H1 (cell line): Measurements from ENCODE around the gene TMPRSS9. TPM values are rescaled to one million over a fixed set of nuclear protein-coding genes. Genes with fewer than 3 reads are reported as not detected.

Experiments used
- CTCF ChIA-PET: fragments of 300-600 bp; sonication (Branson Sonifier 250); formaldehyde crosslinking; loops from one replicate; lab custom pipeline; 2021; ENCODE audit not compliant: partially characterized antibody; lab: Charles Lee
- POLR2A ChIA-PET: fragments of 300-600 bp; sonication (Branson Sonifier 250); formaldehyde crosslinking; loops from one replicate; lab custom pipeline; 2021; ENCODE audit warnings: inconsistent platforms; ENCODE audit not compliant: partially characterized antibody; lab: Charles Lee
- DNase-seq, 2 experiments: peaks; one replicate each; pipeline versions ENCODE4 v3.0.0 to v3.0.0-alpha.2; 2010 to 2022; ENCODE audit warnings: low spot score in 2 of 2, low read depth in 1 of 2, mixed read lengths in 1 of 2
- FAIRE-seq: peaks from 2 replicates; lab custom pipeline; 2011; peaks lifted over from hg19 to GRCh38; lab: Jason Lieb, UNC
- H2AFZ ChIP-seq: 2 replicates; pipeline ENCODE4 v1.8.1; 2012; ENCODE audit warnings: low read length, inconsistent platforms
- H2AK5ac ChIP-seq: 2 replicates; pipeline ENCODE4 v1.6.1; 2013; ENCODE audit warnings: low read depth, low read length
- H2BK120ac ChIP-seq: replicated peaks from 2 replicates; pipeline ENCODE3; 2013; ENCODE audit warnings: low read depth, low read length, inconsistent platforms
- H2BK12ac ChIP-seq: 2 replicates; pipeline ENCODE4 v1.6.1; 2013; ENCODE audit warnings: low read depth, low read length
- H2BK15ac ChIP-seq: 2 replicates; pipeline ENCODE4 v1.6.1; 2013; ENCODE audit warnings: low read length
- H2BK20ac ChIP-seq: 2 replicates; pipeline ENCODE4 v1.6.1; 2013; ENCODE audit warnings: low read length
- H2BK5ac ChIP-seq: 2 replicates; pipeline ENCODE4 v1.6.1; 2013; ENCODE audit warnings: low read depth, low read length
- H3K14ac ChIP-seq: 2 replicates; pipeline ENCODE4 v1.6.1; 2013; ENCODE audit warnings: inconsistent platforms; ENCODE audit not compliant: insufficient read length
- H3K18ac ChIP-seq: 2 replicates; pipeline ENCODE4 v1.6.1; 2013; ENCODE audit warnings: low read length; ENCODE audit errors: extremely low read depth
- H3K23ac ChIP-seq: 2 replicates; pipeline ENCODE4 v1.6.1; 2013; ENCODE audit warnings: inconsistent platforms; ENCODE audit not compliant: insufficient read length
- H3K23me2 ChIP-seq: 2 replicates; pipeline ENCODE4 v1.6.1; 2013; ENCODE audit warnings: low read depth, low read length
- H3K27ac ChIP-seq: 2 replicates; pipeline ENCODE4 v1.6.1; 2011; ENCODE audit warnings: low read depth, low read length, inconsistent platforms
- H3K27me3 ChIP-seq, 4 experiments: replicated peaks in 1 of 4; 1 replicate in 1 of 4; 2 replicates in 3 of 4; pipeline versions ENCODE4 v1.6.1 to v1.8.1; 2011 to 2013; ENCODE audit warnings: low read length in 3 of 4, mild to moderate bottlenecking in 3 of 4, inconsistent platforms in 2 of 4, mixed read lengths in 2 of 4, moderate library complexity in 1 of 4; ENCODE audit not compliant: control insufficient read depth in 3 of 4, insufficient read depth in 3 of 4; ENCODE audit errors: extremely low read depth in 1 of 4
- H3K36me3 ChIP-seq, 4 experiments: 2 replicates each; pipeline versions ENCODE4 v1.6.1 to v1.8.1; 2011 to 2013; ENCODE audit warnings: mild to moderate bottlenecking in 4 of 4, low read length in 3 of 4, moderate library complexity in 2 of 4, control low read depth in 1 of 4, inconsistent platforms in 1 of 4; ENCODE audit not compliant: insufficient read depth in 4 of 4, control insufficient read depth in 2 of 4
- H3K4ac ChIP-seq: replicated peaks from 2 replicates; pipeline ENCODE3; 2013; ENCODE audit warnings: low read length, low read depth, mixed read lengths, inconsistent platforms; ENCODE audit not compliant: insufficient read length
- H3K4me1 ChIP-seq, 4 experiments: replicated peaks in 1 of 4; 1 replicate in 1 of 4; 2 replicates in 3 of 4; pipeline versions ENCODE4 v1.6.1 to v1.8.1; 2011 to 2013; ENCODE audit warnings: low read length in 3 of 4, inconsistent platforms in 2 of 4, mixed read lengths in 1 of 4; ENCODE audit not compliant: insufficient read depth in 4 of 4, control insufficient read depth in 3 of 4
- H3K4me2 ChIP-seq, 2 experiments: 2 replicates each; pipeline versions ENCODE4 v1.6.1 to v1.8.1; 2011 to 2013; ENCODE audit warnings: low read depth in 2 of 2, low read length in 2 of 2, control low read depth in 1 of 2, inconsistent platforms in 1 of 2, mild to moderate bottlenecking in 1 of 2; ENCODE audit not compliant: insufficient read depth in 1 of 2
- H3K4me3 ChIP-seq, 4 experiments: fragments of 200-600, 300-600 bp in 1 of 4; sonication (generic), shearing (Covaris generic), sonication (Bioruptor Twin) in 1 of 4; 2 replicates each; pipeline versions ENCODE4 v1.5.1 to v1.8.1; 2011 to 2016; ENCODE audit warnings: low read length in 4 of 4, low read depth in 3 of 4, control low read depth in 2 of 4, inconsistent platforms in 2 of 4, mild to moderate bottlenecking in 2 of 4, mixed read lengths in 1 of 4, moderate library complexity in 1 of 4; ENCODE audit not compliant: insufficient read depth in 2 of 4; ENCODE audit errors: extremely low read depth in 1 of 4
- H3K56ac ChIP-seq: replicated peaks from 2 replicates; pipeline ENCODE3; 2013; ENCODE audit warnings: low read depth, mild to moderate bottlenecking, mixed read lengths, low read length, inconsistent platforms; ENCODE audit not compliant: insufficient read length
- H3K79me1 ChIP-seq: 2 replicates; pipeline ENCODE4 v1.6.1; 2013; ENCODE audit warnings: low read depth, low read length, control low read depth
- H3K79me2 ChIP-seq, 2 experiments: 2 replicates each; pipeline versions ENCODE4 v1.6.1 to v1.8.1; 2012 to 2013; ENCODE audit warnings: low read length in 2 of 2, mild to moderate bottlenecking in 2 of 2, inconsistent platforms in 1 of 2; ENCODE audit not compliant: insufficient read depth in 2 of 2, control insufficient read depth in 1 of 2
- H3K9ac ChIP-seq, 4 experiments: replicated peaks in 1 of 4; 1 replicate in 1 of 4; 2 replicates in 3 of 4; pipeline versions ENCODE4 v1.6.1 to v1.8.1; 2011 to 2013; ENCODE audit warnings: low read depth in 3 of 4, low read length in 3 of 4, control low read depth in 2 of 4, mild to moderate bottlenecking in 2 of 4, moderate library complexity in 2 of 4, inconsistent platforms in 1 of 4; ENCODE audit errors: extremely low read depth in 1 of 4
- H3K9me3 ChIP-seq, 2 experiments: 2 replicates each; pipeline versions ENCODE4 v1.6.1 to v1.8.1; 2012 to 2013; ENCODE audit warnings: mild to moderate bottlenecking in 2 of 2, moderate library complexity in 2 of 2, control low read depth in 1 of 2, inconsistent platforms in 1 of 2, low read depth in 1 of 2, low read length in 1 of 2, mixed read lengths in 1 of 2; ENCODE audit not compliant: insufficient read depth in 2 of 2
- H4K20me1 ChIP-seq, 2 experiments: replicated peaks in 1 of 2; 2 replicates each; pipeline versions ENCODE3 to v1.8.1; 2011 to 2013; ENCODE audit warnings: inconsistent platforms in 2 of 2, low read length in 2 of 2, mild to moderate bottlenecking in 1 of 2; ENCODE audit not compliant: insufficient read depth in 2 of 2, control insufficient read depth in 1 of 2
- H4K5ac ChIP-seq: 2 replicates; pipeline ENCODE4 v1.6.1; 2013; ENCODE audit warnings: low read length, low read depth, mixed read lengths, inconsistent platforms; ENCODE audit not compliant: insufficient read length
- H4K8ac ChIP-seq: 2 replicates; pipeline ENCODE4 v1.8.0; 2013; ENCODE audit warnings: mild to moderate bottlenecking, moderate library complexity, low read length, inconsistent platforms; ENCODE audit not compliant: insufficient read depth; ENCODE audit errors: extremely low read depth
- H4K91ac ChIP-seq: replicated peaks from 2 replicates; pipeline ENCODE3; 2013; ENCODE audit warnings: low read length, mixed read lengths, inconsistent platforms; ENCODE audit not compliant: insufficient read length
- EGR1 ChIP-seq: IDR thresholded peaks from 2 replicates; pipeline ENCODE4 v1.6.1; 2011; ENCODE audit warnings: low read depth, low read length, borderline replicate concordance
- WGBS, 2 experiments: shearing (Covaris generic) in 1 of 2; methylation state at CpG; one replicate each; pipeline versions ENCODE4 v1.1.6 to v1.1.7; 2013 to 2015; ENCODE audit warnings: low lambda C conversion rate in 2 of 2, mixed read lengths in 2 of 2, inconsistent platforms in 1 of 2, low coverage in 1 of 2, missing lambda C conversion rate in 1 of 2; ENCODE audit not compliant: insufficient replicate concordance in 2 of 2, insufficient coverage in 1 of 2, insufficient read length in 1 of 2; ENCODE audit errors: extremely low coverage in 1 of 2, missing lambda C conversion rate in 1 of 2; 5-methylcytosine and 5-hydroxymethylcytosine counted together
- polyA plus RNA-seq, 7 experiments: library from polyadenylated mRNA; depleted of rRNA in 3 of 7; stranded (reverse) in 5 of 7; unstranded in 2 of 7; fragments of >200 nt in 5 of 7; fragments of 200-250 nt in 2 of 7; gene quantifications; 1 replicate in 5 of 7; 2 replicates in 1 of 7; 4 replicates in 1 of 7; pipeline versions ENCODE4 v1.2.1 to v1.2.3, GENCODE V29; 2011 to 2013; ENCODE audit warnings: missing spikeins in 2 of 7, mixed read lengths in 2 of 7
- total RNA-seq: library from RNA; stranded (reverse); fragmentation: NEBNext Ultra II Directional; extraction: Animal tissue kit (Norgen Biotek cat#: 25700); gene quantifications from 2 replicates; pipeline ENCODE4 v1.2.1, GENCODE V29; 2021

Gene TMPRSS9
- total and polyA plus RNA-seq, 2 of the 8 experiments (the other 6 are each of a cell fraction or from before 2014, with no cell fraction given) = 0.15 to 0.19 TPM

DNA sequence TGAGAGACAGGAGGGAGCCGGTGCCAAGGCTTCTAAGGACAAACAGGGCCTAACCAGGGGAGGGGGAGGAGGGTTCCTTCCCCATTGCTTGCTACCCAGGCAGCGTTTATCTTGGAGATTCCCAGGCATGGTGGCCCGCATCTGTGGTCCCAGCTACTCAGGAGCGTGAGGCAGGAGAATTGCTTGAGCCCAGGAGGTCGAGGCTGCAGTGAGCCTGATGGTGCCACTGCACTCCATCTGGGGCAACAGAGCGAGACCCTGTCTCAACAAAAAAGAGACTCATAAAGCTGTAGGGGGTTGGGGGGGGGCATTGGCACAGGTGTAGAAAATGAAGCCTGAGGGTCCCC, 55.9 kb downstream of the TMPRSS9 start:
- CTCF ChIA-PET = interaction anchor here (1.1 to 2.0 kb wide), 2 partner anchors 11 to 17 kb away, joined by 3 to 6 read pairs; no protein-coding TSS in a partner anchor
- H3K36me3 ChIP-seq = no peaks in the 10 kb centered on the region; a peak in 2 of 8 replicates

More for the DNA sequence above, 55.9 kb downstream of the TMPRSS9 start:
- no peak overlapping the region for H3K4me2 ChIP-seq
- no peak overlapping the region for H3K23ac ChIP-seq
- H3K27me3 ChIP-seq = no peaks in the 10 kb centered on the region; a peak in 2 of 7 replicates
- no peak overlapping the region for H2BK120ac ChIP-seq
- WGBS, 2 experiments = 81% methylated on average over 6 of the region's 6 CpGs; no CpG with 5 or more reads in 1 of the 2 experiments
- no peak overlapping the region for H2AK5ac ChIP-seq
- no peak overlapping the region for H2AFZ ChIP-seq
- no peak overlapping the region for H2BK15ac ChIP-seq
- DNase-seq (no peak), FAIRE-seq (no peak)
- H2BK20ac ChIP-seq = no peak overlapping the region
- H2BK12ac ChIP-seq = no peak overlapping the region
- H3K4me1 ChIP-seq = peaks cover 0 to 4% (median 0%) of the 10 kb centered on the region in 4 experiments; a peak in 2 of 7 replicates
- no peak for TF ChIP-seq EGR1
- no peak overlapping the region for H3K4ac ChIP-seq
- H4K91ac ChIP-seq = no peak overlapping the region
- no peak overlapping the region for H3K14ac ChIP-seq
- peaks cover 0 to 2% of the 10 kb centered on the region in 2 experiments for H4K20me1 ChIP-seq
- H3K27ac ChIP-seq = no peak overlapping the region
- H3K4me3 ChIP-seq = no peak overlapping the region
- H3K79me2 ChIP-seq = no peaks in the 10 kb centered on the region
- no peaks in the 10 kb centered on the region for H3K9me3 ChIP-seq
- no peaks in the 10 kb centered on the region for H3K79me1 ChIP-seq
- H3K23me2 ChIP-seq = no peaks in the 10 kb centered on the region
- no peak overlapping the region for H3K18ac ChIP-seq
- H3K56ac ChIP-seq = no peak overlapping the region
- POLR2A ChIA-PET = interaction anchor here (0.6 to 2.6 kb wide), 9 partner anchors 8 to 86 kb away, joined by 3 to 16 read pairs (median 4); partner anchors contain the start of genes GADD45B and TIMM13
- no peak overlapping the region for H3K9ac ChIP-seq
- H4K5ac ChIP-seq = no peak overlapping the region
- H4K8ac ChIP-seq = peak overlapping the region; percentile 57; the same call in 1 of the 2 replicates
- H2BK5ac ChIP-seq = no peak overlapping the region
